Type B pancreatic cell (in vitro differentiated cells): ENCODE results near the gene DCST2. TPM values are rescaled to one million over a fixed set of nuclear protein-coding genes. Genes with fewer than 3 reads are reported as not detected.

Source experiments
- DNase-seq: peaks from one replicate; pipeline ENCODE4 v3.0.0; 2021; ENCODE audit warnings: mixed read lengths; ENCODE audit not compliant: unreplicated experiment; ENCODE audit errors: extremely low spot score
- H3K27ac Mint-ChIP-seq: 2 replicates; pipeline ENCODE4 v1.8.0; 2021; ENCODE audit warnings: mild to moderate bottlenecking, mixed read lengths
- H3K27me3 Mint-ChIP-seq: 2 replicates; pipeline ENCODE4 v1.8.0; 2021; ENCODE audit warnings: mixed read lengths
- H3K36me3 Mint-ChIP-seq: 2 replicates; pipeline ENCODE4 v1.8.0; 2021; ENCODE audit warnings: mixed read lengths
- H3K4me1 Mint-ChIP-seq: one replicate; pipeline ENCODE4 v1.8.0; 2021; ENCODE audit warnings: mixed read lengths; ENCODE audit not compliant: unreplicated experiment
- H3K4me3 Mint-ChIP-seq: 2 replicates; pipeline ENCODE4 v1.8.0; 2021; ENCODE audit warnings: mild to moderate bottlenecking, mixed read lengths
- H3K9me3 Mint-ChIP-seq: 2 replicates; pipeline ENCODE4 v1.8.0; 2021; ENCODE audit warnings: mixed read lengths
- total RNA-seq: library from RNA; stranded (reverse); gene quantifications from 2 replicates; pipeline ENCODE4 v1.2.1, GENCODE V29; 2021; ENCODE audit warnings: low replicate concordance
- TF ChIP-seq, protein P1 (sequence below): fragments of 200-600 bp; sonication (generic); conservative IDR thresholded peaks from 2 replicates; pipeline ENCODE4 v1.5.0; 2021; ENCODE audit warnings: antibody characterized with exemption, mild to moderate bottlenecking

The DCST2 gene
- total RNA-seq, 1 donor from 2014 or later: 2.4 TPM

DNA sequence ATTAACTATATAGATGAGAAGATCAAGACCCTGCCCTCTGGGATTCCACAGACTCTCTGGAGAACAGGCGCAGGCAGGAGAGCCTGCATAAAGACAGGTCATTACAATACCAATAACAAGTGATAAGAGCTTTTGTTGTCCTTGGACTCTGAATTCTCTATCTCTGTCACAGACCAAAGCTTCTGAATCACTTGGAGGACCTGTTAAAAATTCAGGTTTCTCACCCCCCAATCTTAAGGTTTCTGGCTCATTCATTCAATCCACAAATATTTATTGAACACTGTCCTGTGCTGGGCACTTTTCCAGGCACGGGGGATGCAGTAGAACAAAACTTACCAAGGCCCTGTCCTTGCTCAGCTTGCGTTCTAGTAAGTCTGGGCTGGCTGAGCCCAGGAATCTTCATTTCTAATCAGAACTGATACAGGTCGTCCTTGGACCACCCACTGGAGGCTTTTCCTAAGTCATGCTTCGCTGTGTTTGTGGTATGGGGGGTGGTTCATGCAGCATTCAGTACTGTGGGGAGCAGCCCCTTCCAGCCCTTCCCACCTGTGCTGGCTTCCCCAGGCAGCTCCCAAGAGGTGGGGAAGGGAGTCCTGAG lies 31.4 kb upstream of the DCST2 start:
- Mint-ChIP-seq H3K27me3 (peaks cover 3% of the 10 kb centered on the region), H3K9me3 (no peaks in the 10 kb centered on the region), H3K4me3 (peak overlapping the region; percentile 89), H3K36me3 (no peaks in the 10 kb centered on the region), H3K4me1 (peaks cover 16% of the 10 kb centered on the region), H3K27ac (peak overlapping the region; percentile 69)
- TF ChIP-seq, protein P1, sequence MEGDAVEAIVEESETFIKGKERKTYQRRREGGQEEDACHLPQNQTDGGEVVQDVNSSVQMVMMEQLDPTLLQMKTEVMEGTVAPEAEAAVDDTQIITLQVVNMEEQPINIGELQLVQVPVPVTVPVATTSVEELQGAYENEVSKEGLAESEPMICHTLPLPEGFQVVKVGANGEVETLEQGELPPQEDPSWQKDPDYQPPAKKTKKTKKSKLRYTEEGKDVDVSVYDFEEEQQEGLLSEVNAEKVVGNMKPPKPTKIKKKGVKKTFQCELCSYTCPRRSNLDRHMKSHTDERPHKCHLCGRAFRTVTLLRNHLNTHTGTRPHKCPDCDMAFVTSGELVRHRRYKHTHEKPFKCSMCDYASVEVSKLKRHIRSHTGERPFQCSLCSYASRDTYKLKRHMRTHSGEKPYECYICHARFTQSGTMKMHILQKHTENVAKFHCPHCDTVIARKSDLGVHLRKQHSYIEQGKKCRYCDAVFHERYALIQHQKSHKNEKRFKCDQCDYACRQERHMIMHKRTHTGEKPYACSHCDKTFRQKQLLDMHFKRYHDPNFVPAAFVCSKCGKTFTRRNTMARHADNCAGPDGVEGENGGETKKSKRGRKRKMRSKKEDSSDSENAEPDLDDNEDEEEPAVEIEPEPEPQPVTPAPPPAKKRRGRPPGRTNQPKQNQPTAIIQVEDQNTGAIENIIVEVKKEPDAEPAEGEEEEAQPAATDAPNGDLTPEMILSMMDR: no peak
- DNase-seq: no peak

DNA sequence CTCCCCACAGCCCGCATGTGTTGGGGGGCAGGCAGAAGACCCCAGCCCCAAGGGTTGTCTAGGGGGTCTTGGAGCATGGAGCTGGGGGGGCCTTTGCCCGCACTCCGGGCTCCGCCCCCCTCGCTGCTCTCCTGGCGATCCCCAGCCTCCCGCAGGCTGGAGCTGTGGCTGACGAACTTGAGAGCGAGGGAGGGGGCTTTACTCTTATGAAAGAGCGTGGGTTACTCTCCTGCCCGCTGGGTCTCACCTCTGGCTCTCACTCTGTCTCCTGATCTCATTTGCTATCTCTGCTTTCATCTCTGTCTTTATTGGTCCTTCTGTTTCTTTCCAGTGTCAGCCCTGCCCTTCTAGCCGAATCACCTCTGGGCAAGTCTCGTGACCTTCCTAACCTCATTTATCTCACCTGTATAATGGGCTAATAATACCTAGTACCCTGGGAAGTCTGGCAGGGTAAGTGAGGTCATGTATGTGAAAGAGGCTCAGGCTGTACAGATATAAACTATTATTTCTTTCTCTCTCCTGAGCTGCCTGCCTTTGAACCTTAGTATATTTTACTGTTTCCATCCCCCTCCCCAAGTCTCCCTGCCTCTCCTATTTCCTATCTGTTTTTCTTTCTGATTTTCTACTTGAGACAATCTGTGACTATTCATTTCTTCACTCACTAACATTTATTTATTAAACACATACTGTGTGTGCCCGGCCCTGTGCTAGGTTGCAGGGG lies 30.7 kb upstream of the DCST2 start:
- TF ChIP-seq, protein P1: no peak
- DNase-seq: no peak
- no peaks in the 10 kb centered on the region for H3K9me3 Mint-ChIP-seq
- peak overlapping the region; percentile 69 for H3K27ac Mint-ChIP-seq
- H3K4me3 Mint-ChIP-seq: peak overlapping the region; percentile 89
- no peaks in the 10 kb centered on the region for H3K36me3 Mint-ChIP-seq
- H3K4me1 Mint-ChIP-seq: peaks cover 16% of the 10 kb centered on the region
- peaks cover 3% of the 10 kb centered on the region for H3K27me3 Mint-ChIP-seq

DNA sequence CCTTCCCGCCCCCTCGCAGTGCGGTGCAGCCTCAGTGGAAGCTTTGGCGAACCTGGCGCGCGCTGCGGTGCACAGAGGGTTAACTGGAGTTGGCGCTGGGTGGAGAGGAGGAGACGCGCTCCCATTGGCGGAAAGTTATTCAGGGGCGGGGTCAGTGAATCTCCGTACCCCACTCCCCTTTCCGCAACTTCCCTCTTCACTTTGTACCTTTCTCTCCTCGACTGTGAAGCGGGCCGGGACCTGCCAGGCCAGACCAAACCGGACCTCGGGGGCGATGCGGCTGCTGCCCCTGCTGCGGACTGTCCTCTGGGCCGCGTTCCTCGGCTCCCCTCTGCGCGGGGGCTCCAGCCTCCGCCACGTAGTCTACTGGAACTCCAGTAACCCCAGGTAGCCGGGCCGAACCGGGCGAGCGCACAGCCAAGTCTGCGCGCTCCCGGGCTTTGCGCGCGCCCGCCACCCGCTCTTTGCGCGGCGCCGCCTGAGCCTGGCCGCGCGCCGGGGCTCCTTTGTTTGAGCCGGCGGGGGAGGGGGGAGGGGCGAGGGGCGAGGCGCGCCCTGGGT lies 30.0 kb upstream of the DCST2 start, which contains the start of gene EFNA4:
TSS of gene EFNA4 (plus strand) at position 191 of the 561 bp plus-strand sequence. CDS start at position 275, 84 bp downstream.
- TF ChIP-seq, protein P1: no peak
- Mint-ChIP-seq H3K27ac (peak within 1 kb of the TSS; percentile 78), H3K27me3 (peaks cover 3% of the 10 kb centered on the region), H3K9me3 (no peaks in the 10 kb centered on the region), H3K4me3 (peak within 1 kb of the TSS; percentile 95), H3K36me3 (no peaks in the 10 kb centered on the region), H3K4me1 (peaks cover 16% of the 10 kb centered on the region)
- no peak for DNase-seq

DNA sequence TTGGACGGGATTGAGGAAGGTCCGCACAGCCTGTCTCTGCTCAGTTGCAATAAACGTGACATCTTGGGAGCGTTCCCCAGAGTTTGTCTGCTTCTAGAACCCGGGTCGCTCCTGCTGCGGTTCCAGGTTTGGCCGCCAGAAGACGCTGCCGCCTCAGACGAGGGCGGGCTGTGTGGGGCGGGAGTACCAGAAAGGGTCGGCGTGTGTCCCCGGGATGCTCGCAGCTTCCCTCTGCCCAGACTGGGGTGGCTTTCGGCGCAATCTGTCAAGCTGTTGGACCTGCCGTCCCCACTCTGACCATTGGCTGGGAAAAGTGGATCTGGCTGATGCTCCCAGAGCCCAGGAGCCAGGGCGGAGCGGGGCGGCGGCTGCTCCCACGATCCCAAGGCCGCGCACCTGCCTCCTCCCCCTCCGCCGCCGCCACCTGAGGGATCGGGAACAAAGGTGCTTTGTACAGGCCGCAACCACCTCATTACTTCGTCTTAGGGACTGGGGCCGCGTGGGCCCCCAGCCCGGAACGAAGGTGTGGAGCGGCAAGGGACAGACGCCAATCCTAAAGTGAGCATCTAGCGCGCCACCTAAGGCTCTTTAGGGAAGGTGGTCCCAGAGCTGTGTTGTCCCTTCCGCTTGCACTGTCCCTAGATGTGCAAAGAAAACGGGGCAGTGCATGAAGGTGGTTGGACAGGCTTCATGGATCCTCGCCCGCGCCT lies 29.3 kb upstream of the DCST2 start:
- peak overlapping the region; percentile 78 for H3K27ac Mint-ChIP-seq
- H3K9me3 Mint-ChIP-seq: no peaks in the 10 kb centered on the region
- H3K27me3 Mint-ChIP-seq: peaks cover 3% of the 10 kb centered on the region
- no peaks in the 10 kb centered on the region for H3K36me3 Mint-ChIP-seq
- peak overlapping the region; percentile 95 for H3K4me3 Mint-ChIP-seq
- H3K4me1 Mint-ChIP-seq: peaks cover 16% of the 10 kb centered on the region
- no peak for DNase-seq
- TF ChIP-seq, protein P1: peak; percentile 85

DNA sequence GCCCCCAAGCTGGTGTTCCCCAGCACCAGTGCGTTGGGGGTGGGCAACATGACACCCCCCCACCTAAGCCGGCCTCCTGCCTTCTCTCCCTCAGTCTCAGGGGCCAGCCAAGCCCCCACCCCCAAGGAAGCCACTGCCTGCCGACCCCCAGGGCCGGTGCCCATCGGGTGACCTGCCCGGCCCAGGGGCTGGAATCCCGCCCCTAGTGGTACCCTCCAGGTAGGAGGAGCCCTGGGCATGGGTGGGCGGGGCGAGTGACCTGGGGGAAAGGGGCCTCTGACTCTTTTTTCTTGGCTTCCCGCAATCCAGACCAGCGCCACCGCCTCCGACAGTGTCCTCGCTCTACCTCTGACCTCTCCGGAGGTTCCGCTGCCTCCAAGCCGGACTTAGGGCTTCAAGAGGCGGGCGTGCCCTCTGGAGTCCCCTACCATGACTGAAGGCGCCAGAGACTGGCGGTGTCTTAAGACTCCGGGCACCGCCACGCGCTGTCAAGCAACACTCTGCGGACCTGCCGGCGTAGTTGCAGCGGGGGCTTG lies 28.6 kb upstream of the DCST2 start:
- Mint-ChIP-seq H3K27me3 (peaks cover 3% of the 10 kb centered on the region), H3K4me1 (peaks cover 16% of the 10 kb centered on the region), H3K27ac (no peak overlapping the region), H3K4me3 (peak overlapping the region; percentile 95), H3K9me3 (no peaks in the 10 kb centered on the region), H3K36me3 (no peaks in the 10 kb centered on the region)
- DNase-seq: no peak
- TF ChIP-seq, protein P1: no peak
